ENCODE data around the gene GATB. TPM values are rescaled to one million over a fixed set of nuclear protein-coding genes. Genes with fewer than 3 reads are reported as not detected.

Gene GATB
- total RNA-seq, 1 experiment from 2014 or later = 20.4 TPM

- Histone ChIP-seq H3K36me3 (ENCODE audit: low read depth, low read length) (no peaks in the 10 kb centered on the region), H3K4me1 (ENCODE audit: insufficient read depth, low read length) (no peaks in the 10 kb centered on the region), H3K79me2 (ENCODE audit: low read length) (no peaks in the 10 kb centered on the region), H3K4me2 (ENCODE audit: low read length) (no peak overlapping the region), H3K9me3 (ENCODE audit: low read length) (no peaks in the 10 kb centered on the region), H2AFZ (ENCODE audit: low read length) (no peak overlapping the region), H3K9ac (ENCODE audit: low read length) (no peak overlapping the region), H3K27ac (ENCODE audit: low read length) (no peak overlapping the region), H4K20me1 (ENCODE audit: low read length) (no peaks in the 10 kb centered on the region), H3K9me2 (replicated peaks; ENCODE audit: low read length) (no peaks in the 10 kb centered on the region), H3F3A (ENCODE audit: low read length, unreplicated experiment) (no peaks in the 10 kb centered on the region), H3K27me3 (ENCODE audit: low read length) (no peaks in the 10 kb centered on the region), H3K4me3 (ENCODE audit: low read length) (no peak overlapping the region)
- DNase-seq = no peak
- ChIA-PET POLR2A (ENCODE audit: unreplicated experiment) (no interaction called here), CTCF (no interaction called here)
- intact Hi-C loops (cut with micrococcal nuclease) = no loop called here
- no peak for ATAC-seq
- BruUV-seq (replicated peaks) = no TSS peak
- no peak for TF ChIP-seq CTCF (conservative IDR thresholded peaks at IDR 0.05; ENCODE audit: low read depth, low read length)
- TF ChIP-seq EZH2 (IDR thresholded peaks at IDR 0.05; ENCODE audit: low read length, unreplicated experiment) = no peak
Observed at GRCh38 chr4:151715881-151716280, 44.9 kb downstream of the GATB start.

- H3K4me3 ChIP-seq (ENCODE audit: low read length) = no peak overlapping the region
- CTCF ChIA-PET = no interaction called here
- no peaks in the 10 kb centered on the region for H3K9me3 ChIP-seq (ENCODE audit: low read length)
- no peaks in the 10 kb centered on the region for H3F3A ChIP-seq (ENCODE audit: low read length, unreplicated experiment)
- H3K27me3 ChIP-seq (ENCODE audit: low read length) = no peaks in the 10 kb centered on the region
- H3K4me1 ChIP-seq (ENCODE audit: insufficient read depth, low read length) = no peaks in the 10 kb centered on the region
- ATAC-seq (no peak), DNase-seq (no peak)
- TF ChIP-seq EZH2phosphoT487 (IDR thresholded peaks at IDR 0.05; ENCODE audit: borderline replicate concordance, low read length) = no peak
- TF ChIP-seq CTCF (conservative IDR thresholded peaks at IDR 0.05; ENCODE audit: low read depth, low read length) = no peak
- no peak for TF ChIP-seq EZH2 (IDR thresholded peaks at IDR 0.05; ENCODE audit: low read length, unreplicated experiment)
- POLR2A ChIA-PET (ENCODE audit: unreplicated experiment) = no interaction called here
- H3K36me3 ChIP-seq (ENCODE audit: low read depth, low read length) = no peaks in the 10 kb centered on the region
- H3K9me2 ChIP-seq (replicated peaks; ENCODE audit: low read length) = no peaks in the 10 kb centered on the region
- H3K4me2 ChIP-seq (ENCODE audit: low read length) = no peak overlapping the region
- no peaks in the 10 kb centered on the region for H3K79me2 ChIP-seq (ENCODE audit: low read length)
- no peak overlapping the region for H2AFZ ChIP-seq (ENCODE audit: low read length)
- no peaks in the 10 kb centered on the region for H4K20me1 ChIP-seq (ENCODE audit: low read length)
- intact Hi-C loops (cut with micrococcal nuclease) = no loop called here
- no peak overlapping the region for H3K27ac ChIP-seq (ENCODE audit: low read length)
- no peak overlapping the region for H3K9ac ChIP-seq (ENCODE audit: low read length)
- BruUV-seq (replicated peaks) = no TSS peak
Observed at GRCh38 chr4:151712777-151713176, 48.0 kb downstream of the GATB start.

DNA sequence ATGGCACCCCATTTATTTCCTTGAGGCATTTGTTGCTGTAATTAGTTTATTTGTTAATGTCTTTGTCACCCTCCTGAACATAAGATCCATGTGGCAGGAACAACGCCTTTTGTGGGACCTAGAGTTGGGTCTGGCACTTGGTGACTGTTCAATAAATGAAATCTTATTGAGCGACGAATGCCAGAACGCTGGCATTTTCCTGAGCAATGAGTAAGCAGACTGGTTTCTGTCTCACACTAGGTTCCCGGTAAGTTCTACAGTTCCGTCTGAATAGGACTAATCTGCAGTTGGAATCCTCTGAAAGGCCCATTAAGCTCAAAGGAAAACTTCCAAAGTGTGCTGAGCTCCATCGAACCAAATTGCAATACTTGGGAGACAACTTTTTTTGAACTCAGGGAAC is 49.2 kb downstream of the GATB start:
- no peak overlapping the region for H3K9ac ChIP-seq (ENCODE audit: low read length)
- DNase-seq = no peak
- no peak overlapping the region for H3K4me3 ChIP-seq (ENCODE audit: low read length)
- CTCF ChIA-PET = no interaction called here
- no peaks in the 10 kb centered on the region for H3K79me2 ChIP-seq (ENCODE audit: low read length)
- H3K27me3 ChIP-seq (ENCODE audit: low read length) = no peaks in the 10 kb centered on the region
- no peak overlapping the region for H3K4me2 ChIP-seq (ENCODE audit: low read length)
- intact Hi-C loops (cut with micrococcal nuclease) = no loop called here
- H3K27ac ChIP-seq (ENCODE audit: low read length) = no peak overlapping the region
- no TSS peak for BruUV-seq (replicated peaks)
- POLR2A ChIA-PET (ENCODE audit: unreplicated experiment) = no interaction called here
- H4K20me1 ChIP-seq (ENCODE audit: low read length) = no peaks in the 10 kb centered on the region
- no peaks in the 10 kb centered on the region for H3K4me1 ChIP-seq (ENCODE audit: insufficient read depth, low read length)
- no peak for ATAC-seq
- no peaks in the 10 kb centered on the region for H3K9me2 ChIP-seq (replicated peaks; ENCODE audit: low read length)
- no peak overlapping the region for H2AFZ ChIP-seq (ENCODE audit: low read length)
- H3F3A ChIP-seq (ENCODE audit: low read length, unreplicated experiment) = no peaks in the 10 kb centered on the region
- H3K36me3 ChIP-seq (ENCODE audit: low read depth, low read length) = no peaks in the 10 kb centered on the region
- TF ChIP-seq CTCF (conservative IDR thresholded peaks at IDR 0.05; ENCODE audit: low read depth, low read length) = no peak
- no peak for TF ChIP-seq EZH2phosphoT487 (IDR thresholded peaks at IDR 0.05; ENCODE audit: borderline replicate concordance, low read length)
- no peak for TF ChIP-seq EZH2 (IDR thresholded peaks at IDR 0.05; ENCODE audit: low read length, unreplicated experiment)
- no peaks in the 10 kb centered on the region for H3K9me3 ChIP-seq (ENCODE audit: low read length)
